Mammary epithelial cell (primary cell): Measurements from ENCODE around the gene ZDHHC6.
"Not testable (repeated sequence)": the region's sequence is repeated elsewhere in the genome, so short reads cannot be mapped to it uniquely, and the experiment has no call there.

ENCODE experiments used
- CTCF ChIP-seq, 2 donors: IDR thresholded peaks in 1 of 2; conservative IDR thresholded peaks in 1 of 2; 2 replicates each; pipeline ENCODE4 v1.5.1; 2011 to 2012; ENCODE audit warnings: inconsistent platforms in 2 of 2, low read length in 2 of 2, mild to moderate bottlenecking in 2 of 2, control low read depth in 1 of 2, low read depth in 1 of 2; ENCODE audit not compliant: insufficient read depth in 1 of 2; ENCODE audit errors: extremely low read depth in 1 of 2
- EZH2 ChIP-seq: IDR thresholded peaks from 2 replicates; pipeline ENCODE4 v1.6.1; 2012; ENCODE audit warnings: low read length, inconsistent platforms, borderline replicate concordance

GRCh38 chr10:112406806-112407205 lies 39.9 kb downstream of the ZDHHC6 start:
- TF ChIP-seq EZH2; CTCF (conservative IDR thresholded peaks at IDR 0.05 in 1 of 2, IDR thresholded peaks at IDR 0.05 in 1 of 2; ENCODE audit: extremely low read depth in 1 of 2, insufficient read depth in 1 of 2, low read depth in 1 of 2, low read length in 2 of 2): not testable (repeated sequence)
